Progenitor cell of endocrine pancreas (in vitro differentiated cells): ENCODE data around the gene HPCAL1. TPM values are rescaled to one million over a fixed set of nuclear protein-coding genes. Genes with fewer than 3 reads are reported as not detected.

ENCODE experiments used
- DNase-seq: peaks from one replicate; pipeline ENCODE4 v3.0.0; 2021; ENCODE audit warnings: low spot score; ENCODE audit not compliant: unreplicated experiment
- H3K27ac Mint-ChIP-seq: 2 replicates; pipeline ENCODE4 v1.8.0; 2021; ENCODE audit warnings: mild to moderate bottlenecking, moderate library complexity, mixed read lengths
- H3K27me3 Mint-ChIP-seq: 2 replicates; pipeline ENCODE4 v1.8.0; 2021; ENCODE audit warnings: mixed read lengths
- H3K36me3 Mint-ChIP-seq: 2 replicates; pipeline ENCODE4 v1.8.0; 2022; ENCODE audit warnings: mixed read lengths; ENCODE audit not compliant: insufficient read depth
- H3K4me1 Mint-ChIP-seq: 2 replicates; pipeline ENCODE4 v1.8.0; 2021; ENCODE audit warnings: low read depth, mixed read lengths
- H3K4me3 Mint-ChIP-seq: 2 replicates; pipeline ENCODE4 v1.8.0; 2021; ENCODE audit warnings: low read depth, mild to moderate bottlenecking, moderate library complexity, mixed read lengths
- H3K9me3 Mint-ChIP-seq: 2 replicates; pipeline ENCODE4 v1.8.0; 2021; ENCODE audit warnings: low read depth, mixed read lengths
- CTCF ChIP-seq: fragments of 200-600 bp; sonication (generic); IDR thresholded peaks from one replicate; pipeline ENCODE4 v1.5.0; 2021; ENCODE audit warnings: antibody characterized with exemption, mild to moderate bottlenecking; ENCODE audit not compliant: unreplicated experiment
- total RNA-seq: library from RNA; stranded (reverse); gene quantifications from 2 replicates; pipeline ENCODE4 v1.2.1, GENCODE V29; 2021

The HPCAL1 gene
- total RNA-seq, 1 donor from 2014 or later = 16.5 TPM

DNA sequence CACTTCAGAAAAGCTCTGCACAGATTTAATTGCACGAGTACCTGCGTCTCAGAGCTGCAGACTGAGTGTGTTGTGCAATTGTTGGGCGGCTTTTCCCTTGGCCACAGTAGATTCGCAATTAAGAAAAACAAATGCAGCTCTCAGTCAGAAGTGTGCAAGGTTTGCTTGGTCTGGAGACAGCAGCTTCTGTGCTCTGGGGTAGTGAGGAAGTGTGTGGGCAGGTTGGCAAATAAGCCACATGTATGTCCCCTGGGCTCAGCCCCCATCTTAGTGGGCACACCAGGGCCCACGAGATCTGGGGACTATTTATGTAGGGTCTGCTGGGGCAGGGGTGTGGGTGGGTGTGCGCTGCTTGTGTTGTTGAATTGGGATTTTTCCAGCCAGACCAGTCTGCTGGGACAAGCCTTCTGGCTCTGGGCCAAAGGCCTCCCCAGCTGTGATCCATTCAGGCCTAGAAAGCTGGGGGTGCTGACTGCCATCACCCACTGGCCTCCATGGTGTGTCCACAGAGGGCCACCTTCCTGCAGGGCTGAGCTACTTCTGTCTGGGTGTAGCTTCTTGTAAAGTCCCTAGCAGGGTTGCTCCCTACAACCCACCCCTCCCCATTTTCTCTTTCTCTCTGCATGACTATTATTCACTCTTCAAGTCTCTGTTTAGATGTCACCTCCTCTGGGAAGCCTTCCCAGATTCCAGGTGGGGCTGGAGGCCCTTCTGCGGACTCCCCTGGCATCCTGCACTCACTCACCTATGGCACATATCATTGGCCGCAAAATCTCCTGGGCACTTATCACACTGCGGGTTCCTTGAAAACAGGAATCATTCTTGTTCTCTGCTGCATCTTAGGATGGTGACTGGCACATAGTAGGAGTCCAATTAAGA lies 77.6 kb downstream of the HPCAL1 start:
- Mint-ChIP-seq H3K27me3 (peaks cover 9% of the 10 kb centered on the region), H3K9me3 (no peaks in the 10 kb centered on the region), H3K27ac (no peak overlapping the region), H3K4me3 (no peak overlapping the region), H3K36me3 (no peaks in the 10 kb centered on the region), H3K4me1 (peaks cover 4% of the 10 kb centered on the region)
- no peak for DNase-seq
- TF ChIP-seq CTCF = no peak

GRCh38 chr2:10381997-10382353 lies 79.3 kb downstream of the HPCAL1 start:
- Mint-ChIP-seq H3K4me1 (peaks cover 4% of the 10 kb centered on the region), H3K27me3 (peaks cover 9% of the 10 kb centered on the region), H3K4me3 (no peak overlapping the region), H3K36me3 (no peaks in the 10 kb centered on the region), H3K9me3 (no peaks in the 10 kb centered on the region), H3K27ac (no peak overlapping the region)
- no peak for TF ChIP-seq CTCF
- DNase-seq = no peak

DNA sequence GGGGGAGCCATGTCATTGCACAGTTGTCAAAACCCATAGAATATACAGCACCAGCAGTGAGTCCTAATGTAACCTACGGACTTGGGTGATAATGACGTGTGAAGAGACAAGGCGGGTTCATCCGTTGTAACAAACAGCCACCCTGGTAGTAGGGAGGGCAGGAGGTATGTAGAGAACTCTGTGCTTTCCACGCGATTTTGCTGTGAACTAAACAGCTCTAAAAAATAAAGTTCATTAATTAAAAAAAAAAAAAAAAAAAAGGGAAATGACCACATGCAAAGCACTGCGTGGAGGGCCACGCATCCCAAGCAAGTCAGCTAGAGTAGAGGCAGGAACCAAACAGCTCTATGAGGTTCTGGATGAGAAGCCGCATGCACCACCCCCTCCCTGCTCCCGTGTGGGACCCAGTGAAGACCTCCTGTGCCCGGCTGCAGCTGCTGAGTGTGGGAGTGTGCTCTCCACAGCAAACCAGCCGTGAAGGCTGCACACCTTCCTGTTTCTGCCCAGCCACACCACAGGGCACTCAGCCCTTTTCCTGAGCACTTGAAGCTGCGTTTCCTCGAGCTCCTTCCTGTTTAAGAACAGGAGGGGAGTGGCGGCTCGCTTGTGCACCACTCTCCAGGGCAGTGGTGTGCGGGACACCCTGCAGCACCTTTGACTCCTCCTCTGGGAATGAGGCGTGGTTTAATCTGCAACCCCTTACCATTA lies 79.8 kb downstream of the HPCAL1 start:
- Mint-ChIP-seq H3K27ac (no peak overlapping the region), H3K36me3 (no peaks in the 10 kb centered on the region), H3K9me3 (no peaks in the 10 kb centered on the region), H3K4me3 (no peak overlapping the region), H3K4me1 (peaks cover 4% of the 10 kb centered on the region), H3K27me3 (peaks cover 9% of the 10 kb centered on the region)
- TF ChIP-seq CTCF = no peak
- no peak for DNase-seq

DNA sequence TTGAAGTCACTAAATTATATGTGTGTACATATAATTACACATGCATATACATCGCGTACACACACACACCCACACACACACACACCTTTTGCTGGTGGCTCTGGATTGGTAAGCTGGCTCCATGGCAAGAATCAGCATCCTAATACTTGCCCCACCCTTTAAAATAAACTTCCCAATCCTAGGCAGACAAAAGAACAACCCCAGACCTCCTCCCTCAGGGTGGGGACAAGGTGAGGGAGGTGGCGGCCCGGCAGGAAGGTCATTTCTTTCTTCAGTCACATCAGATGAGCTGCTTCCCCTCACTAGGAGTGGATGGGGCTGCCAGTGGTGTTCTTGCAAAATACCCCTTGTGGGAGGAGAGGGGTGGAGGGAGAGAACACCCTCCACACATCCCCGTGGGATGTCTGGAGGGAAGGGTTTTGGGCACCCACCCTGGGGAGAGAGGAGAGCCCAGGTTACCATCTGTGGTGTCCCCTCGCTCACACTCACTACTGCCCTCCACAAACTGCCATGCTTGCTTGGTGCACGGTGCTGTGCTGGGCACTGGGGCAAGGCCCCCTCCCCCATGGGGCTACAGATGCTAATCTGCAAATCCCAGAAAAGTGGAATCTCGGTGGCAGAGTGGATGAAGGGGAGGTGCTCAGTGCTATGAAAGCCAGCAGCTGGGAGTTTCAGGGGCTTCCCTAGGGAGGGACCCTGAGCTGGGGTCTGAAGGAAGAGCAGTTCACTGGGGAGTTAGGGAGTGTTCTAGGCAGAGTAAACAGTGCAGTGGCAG lies 81.4 kb downstream of the HPCAL1 start:
- TF ChIP-seq CTCF = no peak
- Mint-ChIP-seq H3K27me3 (peaks cover 9% of the 10 kb centered on the region), H3K9me3 (no peaks in the 10 kb centered on the region), H3K36me3 (no peaks in the 10 kb centered on the region), H3K4me3 (no peak overlapping the region), H3K27ac (no peak overlapping the region), H3K4me1 (peaks cover 4% of the 10 kb centered on the region)
- no peak for DNase-seq

DNA sequence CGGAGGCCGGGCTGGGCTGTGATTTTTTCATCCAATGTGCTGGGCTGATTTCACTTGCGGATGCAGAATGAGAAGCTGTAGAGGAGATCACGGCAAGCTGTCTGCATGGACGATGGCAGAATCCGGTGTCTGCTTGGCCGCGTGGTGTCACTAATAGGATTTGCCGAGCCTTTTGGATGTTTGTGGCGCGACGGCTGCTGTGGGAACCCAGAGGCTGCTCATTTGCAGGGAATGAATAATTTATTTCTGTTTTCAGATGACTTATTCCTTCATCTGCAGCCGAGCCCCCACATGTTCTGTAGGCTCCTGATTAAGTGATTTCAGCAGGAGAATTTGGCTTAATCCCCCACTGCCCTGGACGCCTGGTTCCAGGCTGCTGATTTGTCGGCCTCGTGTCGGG lies 82.8 kb downstream of the HPCAL1 start:
- Mint-ChIP-seq H3K4me1 (peaks cover 4% of the 10 kb centered on the region), H3K4me3 (no peak overlapping the region), H3K27ac (no peak overlapping the region), H3K36me3 (no peaks in the 10 kb centered on the region), H3K9me3 (no peaks in the 10 kb centered on the region), H3K27me3 (peaks cover 9% of the 10 kb centered on the region)
- DNase-seq = no peak
- no peak for TF ChIP-seq CTCF
